Kidney epithelial cell (primary cell): Measurements from ENCODE around the gene IGF2R. TPM values are rescaled to one million over a fixed set of nuclear protein-coding genes. Genes with fewer than 3 reads are reported as not detected.
"Not testable (repeated sequence)": the region's sequence is repeated elsewhere in the genome, so short reads cannot be mapped to it uniquely, and the experiment has no call there.

ENCODE experiments used
- DNase-seq: peaks from one replicate; pipeline ENCODE4 v3.0.0-alpha.2; 2010; ENCODE audit warnings: low read depth
- H3K27me3 ChIP-seq: 2 replicates; pipeline ENCODE4 v1.6.0; 2011; ENCODE audit warnings: low read length; ENCODE audit not compliant: control insufficient read depth, insufficient read depth
- H3K36me3 ChIP-seq: 2 replicates; pipeline ENCODE4 v1.5.1; 2011; ENCODE audit warnings: low read length; ENCODE audit not compliant: control insufficient read depth, insufficient read depth
- H3K4me3 ChIP-seq: 2 replicates; pipeline ENCODE4 v1.5.1; 2011; ENCODE audit warnings: low read depth, mild to moderate bottlenecking, control low read depth, low read length
- CTCF ChIP-seq: IDR thresholded peaks from 2 replicates; pipeline ENCODE4 v1.5.1; 2011; ENCODE audit warnings: mild to moderate bottlenecking, moderate library complexity, low read length, control low read depth, inconsistent platforms; ENCODE audit not compliant: insufficient read depth, poor library complexity, severe bottlenecking
- total RNA-seq: library from RNA; depleted of rRNA; stranded (reverse); fragments of >200 nt; gene quantifications from 2 replicates; pipeline ENCODE4 v1.2.3, GENCODE V29; 2015

IGF2R gene
- 251 and 274 TPM in 2 replicates for total RNA-seq

GRCh38 chr6:159968295-159969203 lies at the start of gene IGF2R:
TSS of gene IGF2R (plus strand) at chr6:159969082. CDS start at chr6:159969247, 165 bp downstream.
- no peak for TF ChIP-seq CTCF
- Histone ChIP-seq H3K36me3 (no peaks in the 10 kb centered on the region), H3K4me3 (peak within 1 kb of the TSS; percentile 86), H3K27me3 (peaks cover 2% of the 10 kb centered on the region)
- peak; percentile 53 for DNase-seq

- no peaks in the 10 kb centered on the region for H3K27me3 ChIP-seq
- no peak for DNase-seq
- TF ChIP-seq CTCF = no peak
- H3K4me3 ChIP-seq = no peak overlapping the region
- H3K36me3 ChIP-seq = no peaks in the 10 kb centered on the region
Observed at GRCh38 chr6:159919800-159920199, 49.1 kb upstream of the IGF2R start.

- H3K27me3 ChIP-seq, H3K36me3 ChIP-seq, H3K4me3 ChIP-seq, DNase-seq: not testable (repeated sequence)
Observed at GRCh38 chr6:159924150-159924549, 44.7 kb upstream of the IGF2R start.

GRCh38 chr6:159926542-159927203 lies 42.2 kb upstream of the IGF2R start:
- H3K36me3 ChIP-seq = no peaks in the 10 kb centered on the region
- TF ChIP-seq CTCF = no peak

GRCh38 chr6:159929819-159930218 lies 39.1 kb upstream of the IGF2R start:
- no peaks in the 10 kb centered on the region for H3K36me3 ChIP-seq
- no peaks in the 10 kb centered on the region for H3K27me3 ChIP-seq
- H3K4me3 ChIP-seq = no peak overlapping the region
- DNase-seq = no peak
- TF ChIP-seq CTCF = no peak

More at GRCh38 chr6:159926542-159927203, 42.2 kb upstream of the IGF2R start:
- no peaks in the 10 kb centered on the region for H3K27me3 ChIP-seq
- no peak overlapping the region for H3K4me3 ChIP-seq
- DNase-seq = no peak

- no peak for DNase-seq
- no peak overlapping the region for H3K4me3 ChIP-seq
- TF ChIP-seq CTCF = no peak
- no peaks in the 10 kb centered on the region for H3K36me3 ChIP-seq
- no peaks in the 10 kb centered on the region for H3K27me3 ChIP-seq
Observed at GRCh38 chr6:159931112-159931511, 37.8 kb upstream of the IGF2R start.
